ENCODE measurements around the gene AUH. TPM values are rescaled to one million over a fixed set of nuclear protein-coding genes. Genes with fewer than 3 reads are reported as not detected.

Gene AUH
- total RNA-seq, 1 experiment from 2014 or later: 21.7 TPM

DNA sequence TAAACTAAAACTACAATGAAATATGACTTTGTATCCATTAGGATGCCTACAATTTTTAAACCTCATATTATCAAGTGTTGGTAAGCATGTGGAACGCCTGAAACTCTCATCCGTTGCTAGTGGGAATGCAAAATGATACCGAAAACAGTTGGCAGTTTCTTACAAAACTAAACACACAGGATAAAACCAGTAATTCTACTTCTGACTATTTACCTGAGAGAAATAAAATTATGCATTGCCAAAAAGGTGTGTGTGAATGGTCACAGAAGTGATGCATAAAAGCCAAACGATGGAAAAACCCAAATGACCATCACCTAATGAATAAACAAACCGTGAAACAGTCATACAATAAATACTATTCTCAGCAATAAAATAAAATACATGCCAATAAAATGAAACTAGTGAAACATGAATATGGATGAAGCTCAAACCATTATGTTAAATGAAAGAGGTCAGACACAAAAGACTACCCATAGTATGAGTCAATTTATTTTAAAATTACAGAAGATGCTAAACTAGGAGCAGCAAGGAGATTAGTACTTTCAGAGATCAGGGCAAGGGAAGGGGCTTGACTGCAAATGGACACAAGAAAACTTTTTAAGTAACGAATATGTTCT is 13.4 kb downstream of the AUH start:
- Histone ChIP-seq H2BK120ac (ENCODE audit: low read depth, low read length, poor library complexity, severe bottlenecking) (no peak overlapping the region), H4K5ac (ENCODE audit: insufficient read length, low read depth, low read length) (no peak overlapping the region), H2BK15ac (ENCODE audit: low read depth, low read length) (no peak overlapping the region), H3K27ac (ENCODE audit: insufficient read length, low read depth, low read length) (no peak overlapping the region), H3K4me2 (ENCODE audit: insufficient read depth, insufficient read length, low read length) (no peak overlapping the region), H3K23me2 (ENCODE audit: insufficient read length, low read depth, low read length, poor library complexity, severe bottlenecking) (no peaks in the 10 kb centered on the region), H3K9ac (ENCODE audit: extremely low read depth, insufficient read length, low read length) (no peak overlapping the region), H2AK5ac (ENCODE audit: insufficient read length, low read length) (no peak overlapping the region), H3K14ac (ENCODE audit: insufficient read depth, low read length) (no peak overlapping the region), H3K4ac (ENCODE audit: low read depth, low read length) (no peak overlapping the region), H3K9me3 (ENCODE audit: control insufficient read depth, low read depth, low read length) (no peaks in the 10 kb centered on the region), H3K79me1 (ENCODE audit: insufficient read depth, low read depth, low read length, poor library complexity, severe bottlenecking) (no peaks in the 10 kb centered on the region), H2AFZ (ENCODE audit: low read length) (no peak overlapping the region), H2BK5ac (ENCODE audit: insufficient read length, low read length) (no peak overlapping the region), H3T11ph (ENCODE audit: low read length) (no peak overlapping the region), H2BK12ac (ENCODE audit: insufficient read length, low read depth, low read length) (no peak overlapping the region), H2BK20ac (ENCODE audit: low read depth, low read length, poor library complexity, severe bottlenecking) (no peak overlapping the region), H3K56ac (ENCODE audit: insufficient read length, low read depth, low read length) (no peak overlapping the region), H3K4me1 (ENCODE audit: insufficient read depth, low read length) (peaks cover 5% of the 10 kb centered on the region), H4K91ac (ENCODE audit: insufficient read length, low read depth, low read length) (no peak overlapping the region), H3K23ac (ENCODE audit: insufficient read length, low read depth, low read length) (no peak overlapping the region), H4K8ac (replicated peaks; ENCODE audit: insufficient read length, low read depth, low read length) (no peak overlapping the region), H4K20me1 (ENCODE audit: control insufficient read depth, insufficient read depth, insufficient read length) (no peaks in the 10 kb centered on the region), H3K79me2 (ENCODE audit: insufficient read depth, low read length) (no peaks in the 10 kb centered on the region; the same call in 1 of the 2 replicates), H3K18ac (ENCODE audit: insufficient read length, low read depth, low read length) (no peak overlapping the region), H3K27me3 (ENCODE audit: insufficient read depth, low read length) (no peaks in the 10 kb centered on the region)
- Mint-ChIP-seq H3K27ac (no peak overlapping the region), H3K36me3 (ENCODE audit: insufficient read depth in 1 of 3, low read depth in 3 of 3) (peaks cover 9 to 14% (median 11%) of the 10 kb centered on the region in 3 experiments; a peak in 4 of 7 replicates), H3K4me1 (peaks cover 44 to 46% of the 10 kb centered on the region in 2 experiments), H3K27me3 (ENCODE audit: low read depth) (no peaks in the 10 kb centered on the region), H3K9me3 (no peaks in the 10 kb centered on the region), H3K4me3 (no peak overlapping the region)
- TF ChIP-seq, protein P1, sequence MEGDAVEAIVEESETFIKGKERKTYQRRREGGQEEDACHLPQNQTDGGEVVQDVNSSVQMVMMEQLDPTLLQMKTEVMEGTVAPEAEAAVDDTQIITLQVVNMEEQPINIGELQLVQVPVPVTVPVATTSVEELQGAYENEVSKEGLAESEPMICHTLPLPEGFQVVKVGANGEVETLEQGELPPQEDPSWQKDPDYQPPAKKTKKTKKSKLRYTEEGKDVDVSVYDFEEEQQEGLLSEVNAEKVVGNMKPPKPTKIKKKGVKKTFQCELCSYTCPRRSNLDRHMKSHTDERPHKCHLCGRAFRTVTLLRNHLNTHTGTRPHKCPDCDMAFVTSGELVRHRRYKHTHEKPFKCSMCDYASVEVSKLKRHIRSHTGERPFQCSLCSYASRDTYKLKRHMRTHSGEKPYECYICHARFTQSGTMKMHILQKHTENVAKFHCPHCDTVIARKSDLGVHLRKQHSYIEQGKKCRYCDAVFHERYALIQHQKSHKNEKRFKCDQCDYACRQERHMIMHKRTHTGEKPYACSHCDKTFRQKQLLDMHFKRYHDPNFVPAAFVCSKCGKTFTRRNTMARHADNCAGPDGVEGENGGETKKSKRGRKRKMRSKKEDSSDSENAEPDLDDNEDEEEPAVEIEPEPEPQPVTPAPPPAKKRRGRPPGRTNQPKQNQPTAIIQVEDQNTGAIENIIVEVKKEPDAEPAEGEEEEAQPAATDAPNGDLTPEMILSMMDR (conservative IDR thresholded peaks at IDR 0.05): no peak
- WGBS (ENCODE audit: extremely low coverage, insufficient read length, low lambda C conversion rate): no CpG with 5 or more reads among the region's 6 CpGs
- no peak for DNase-seq
